HL-60 (cell line): ENCODE data around the gene PRKCI.
"Not testable (repeated sequence)": the region's sequence is repeated elsewhere in the genome, so short reads cannot be mapped to it uniquely, and the experiment has no call there.

Source experiments
- DNase-seq, 2 experiments: peaks; one replicate each; pipeline ENCODE4 v3.0.0-alpha.2; 2010 to 2020; ENCODE audit warnings: low read depth in 1 of 2, low spot score in 1 of 2
- H3K27ac ChIP-seq: fragments of 250-450 bp; sonication (Bioruptor Pico); replicated peaks from 2 replicates; pipeline ENCODE4 v1.5.1; 2020; ENCODE audit warnings: mild to moderate bottlenecking, moderate library complexity
- H3K27me3 ChIP-seq: fragments of 250-450 bp; sonication (Bioruptor Pico); 2 replicates; pipeline ENCODE4 v1.5.1; 2021; ENCODE audit warnings: mild to moderate bottlenecking, moderate library complexity; ENCODE audit not compliant: insufficient read depth, poor library complexity, severe bottlenecking
- H3K4me3 ChIP-seq: replicated peaks from 2 replicates; pipeline ENCODE4 v1.5.1; 2011; ENCODE audit warnings: mild to moderate bottlenecking, control low read depth, low read length; ENCODE audit not compliant: insufficient read depth
- CTCF ChIP-seq: IDR thresholded peaks from one replicate; pipeline ENCODE4 v1.5.1; 2011; ENCODE audit warnings: low read length, control low read depth, inconsistent platforms; ENCODE audit not compliant: insufficient read depth
- GABPA ChIP-seq: IDR thresholded peaks from 2 replicates; pipeline ENCODE4 v1.6.1; 2012; ENCODE audit warnings: low read depth
- POLR2AphosphoS5 ChIP-seq: IDR thresholded peaks from 2 replicates; pipeline ENCODE4 v1.6.1; 2012; ENCODE audit warnings: low read depth
- SPI1 ChIP-seq: IDR thresholded peaks from 2 replicates; pipeline ENCODE4 v1.6.1; 2012; ENCODE audit warnings: low read depth, mild to moderate bottlenecking, borderline replicate concordance
- TF ChIP-seq, protein P1 (sequence below): IDR thresholded peaks from 2 replicates; pipeline ENCODE4 v1.6.1; 2012; ENCODE audit warnings: low read depth; ENCODE audit not compliant: insufficient replicate concordance

The PRKCI gene

DNA sequence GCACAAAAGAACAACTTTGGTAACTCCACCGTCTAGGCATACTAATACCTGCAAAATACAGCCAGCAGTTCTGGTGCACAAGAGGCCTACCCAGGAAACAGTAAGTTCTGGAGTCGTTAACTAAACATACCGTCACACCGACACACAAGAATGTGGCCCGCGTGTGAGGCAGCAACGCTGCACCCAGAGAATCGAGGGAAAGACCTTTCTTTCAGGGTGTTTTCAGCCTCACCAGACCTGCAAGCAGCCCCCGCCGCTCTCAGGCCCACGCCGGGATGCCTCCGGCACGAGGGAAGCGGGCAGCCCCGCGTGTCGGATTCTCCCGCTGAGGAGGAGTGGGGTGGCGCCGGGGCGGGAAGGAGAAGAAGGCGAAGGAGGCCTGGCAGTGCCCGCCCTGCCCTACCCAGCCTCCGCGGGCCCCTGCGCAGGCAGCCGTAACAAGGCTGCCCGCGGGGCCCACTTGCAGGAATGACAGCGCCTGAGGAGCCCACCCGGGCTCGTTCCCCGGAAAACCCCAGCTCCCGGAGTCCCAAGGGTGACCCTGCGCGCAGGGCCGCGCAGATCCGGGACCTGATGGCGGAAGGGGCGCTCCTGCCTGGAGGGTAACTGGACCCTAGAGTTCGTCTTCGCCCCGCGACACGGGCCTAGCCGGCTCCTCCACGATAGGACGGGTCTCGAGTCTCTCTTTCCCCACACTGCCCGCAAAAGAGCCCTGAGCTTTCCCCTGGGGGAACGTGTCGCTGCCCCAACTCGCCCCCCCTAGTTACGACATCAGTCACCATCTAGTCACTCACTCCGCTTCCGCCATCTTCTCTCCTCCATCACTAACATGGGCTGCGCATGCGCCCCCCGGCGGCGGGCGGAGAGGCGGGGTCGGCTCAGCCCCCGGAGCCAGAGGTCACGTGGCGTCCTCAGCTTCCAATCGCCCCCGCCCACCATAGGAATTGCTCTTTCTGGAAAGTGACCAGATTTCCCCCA, 41.0 kb upstream of the PRKCI start, which contains the start of gene PHC3:
Gene PHC3, minus strand, starts transcription at position 826 of the 978 bp plus-strand sequence. Its CDS starts 18 bp downstream, at position 808.
- H3K4me3 ChIP-seq: peak within 1 kb of the TSS; percentile 77
- peak within 1 kb of the TSS; percentile 97 for H3K27ac ChIP-seq
- TF ChIP-seq GABPA (no peak), SPI1 (no peak), CTCF (no peak), POLR2AphosphoS5 (peak; percentile 87)
- TF ChIP-seq, protein P1, sequence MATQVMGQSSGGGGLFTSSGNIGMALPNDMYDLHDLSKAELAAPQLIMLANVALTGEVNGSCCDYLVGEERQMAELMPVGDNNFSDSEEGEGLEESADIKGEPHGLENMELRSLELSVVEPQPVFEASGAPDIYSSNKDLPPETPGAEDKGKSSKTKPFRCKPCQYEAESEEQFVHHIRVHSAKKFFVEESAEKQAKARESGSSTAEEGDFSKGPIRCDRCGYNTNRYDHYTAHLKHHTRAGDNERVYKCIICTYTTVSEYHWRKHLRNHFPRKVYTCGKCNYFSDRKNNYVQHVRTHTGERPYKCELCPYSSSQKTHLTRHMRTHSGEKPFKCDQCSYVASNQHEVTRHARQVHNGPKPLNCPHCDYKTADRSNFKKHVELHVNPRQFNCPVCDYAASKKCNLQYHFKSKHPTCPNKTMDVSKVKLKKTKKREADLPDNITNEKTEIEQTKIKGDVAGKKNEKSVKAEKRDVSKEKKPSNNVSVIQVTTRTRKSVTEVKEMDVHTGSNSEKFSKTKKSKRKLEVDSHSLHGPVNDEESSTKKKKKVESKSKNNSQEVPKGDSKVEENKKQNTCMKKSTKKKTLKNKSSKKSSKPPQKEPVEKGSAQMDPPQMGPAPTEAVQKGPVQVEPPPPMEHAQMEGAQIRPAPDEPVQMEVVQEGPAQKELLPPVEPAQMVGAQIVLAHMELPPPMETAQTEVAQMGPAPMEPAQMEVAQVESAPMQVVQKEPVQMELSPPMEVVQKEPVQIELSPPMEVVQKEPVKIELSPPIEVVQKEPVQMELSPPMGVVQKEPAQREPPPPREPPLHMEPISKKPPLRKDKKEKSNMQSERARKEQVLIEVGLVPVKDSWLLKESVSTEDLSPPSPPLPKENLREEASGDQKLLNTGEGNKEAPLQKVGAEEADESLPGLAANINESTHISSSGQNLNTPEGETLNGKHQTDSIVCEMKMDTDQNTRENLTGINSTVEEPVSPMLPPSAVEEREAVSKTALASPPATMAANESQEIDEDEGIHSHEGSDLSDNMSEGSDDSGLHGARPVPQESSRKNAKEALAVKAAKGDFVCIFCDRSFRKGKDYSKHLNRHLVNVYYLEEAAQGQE: peak; percentile 27
- peak; percentile 90 to 93 for DNase-seq
- no peaks in the 10 kb centered on the region for H3K27me3 ChIP-seq

GRCh38 chr3:170189398-170190256, 32.6 kb upstream of the PRKCI start:
- TF ChIP-seq GABPA (no peak), SPI1 (peak; percentile 86)
- Histone ChIP-seq H3K4me3 (no peak overlapping the region), H3K27ac (no peak overlapping the region), H3K27me3 (no peaks in the 10 kb centered on the region)
- DNase-seq: peak in 1 of 2 experiments; percentile 53

DNA sequence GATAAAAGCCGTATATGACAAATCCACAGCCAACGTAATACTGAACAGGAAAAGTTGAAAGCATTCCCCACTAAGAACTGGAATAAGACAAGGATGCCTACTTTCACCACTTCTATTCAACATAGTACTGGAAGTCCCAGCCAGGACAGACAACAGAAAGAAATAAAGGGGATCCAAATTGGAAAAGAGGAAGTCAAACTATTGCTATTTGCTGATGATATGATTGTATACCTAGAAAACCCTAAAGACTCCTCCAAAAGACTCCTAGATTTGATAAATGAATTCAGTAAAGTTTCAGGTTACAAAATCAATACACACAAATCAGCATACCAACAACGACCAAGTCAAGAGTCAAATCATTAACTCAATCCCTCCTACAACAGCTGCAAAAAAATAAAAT, 26.5 kb upstream of the PRKCI start:
- H3K4me3 ChIP-seq, H3K27me3 ChIP-seq, DNase-seq, H3K27ac ChIP-seq: not testable (repeated sequence)
- peak; percentile 77 for TF ChIP-seq SPI1

DNA sequence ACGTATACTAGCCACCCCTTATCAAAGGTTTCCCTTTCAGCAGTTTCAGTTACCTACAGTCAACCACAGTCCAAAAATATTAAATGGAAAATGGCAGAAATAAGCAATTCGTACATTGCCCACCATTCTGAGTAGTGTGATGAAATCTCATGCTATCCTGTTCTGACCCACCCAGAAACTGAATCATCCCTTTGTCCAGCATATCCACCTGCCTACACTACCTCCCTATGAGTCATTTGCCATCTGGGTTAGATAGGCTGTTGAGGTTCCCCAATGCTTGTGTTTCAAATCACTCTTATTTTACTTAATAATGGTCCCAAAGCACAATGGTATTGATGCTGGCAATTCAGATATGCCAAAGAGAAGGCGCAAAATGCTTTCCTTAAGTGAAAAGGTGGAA, 25.4 kb upstream of the PRKCI start:
- no peak for TF ChIP-seq SPI1
- TF ChIP-seq CTCF: no peak
- TF ChIP-seq, protein P1: no peak
- TF ChIP-seq GABPA: no peak
- TF ChIP-seq POLR2AphosphoS5: no peak
- Histone ChIP-seq H3K27me3 (no peaks in the 10 kb centered on the region), H3K27ac (no peak overlapping the region), H3K4me3 (no peak overlapping the region)
- DNase-seq: no peak
